PC-9 (cell line): ENCODE data around the gene EPB41L2. TPM values are rescaled to one million over a fixed set of nuclear protein-coding genes. Genes with fewer than 3 reads are reported as not detected.

Experiments used
- BruUV-seq: library from RNA; stranded (reverse); fragments of 400-500 nt; replicated peaks from 2 replicates; lab custom pipeline; 2021; lab: Mats Ljungman, UMichigan
- CTCF ChIA-PET: fragments of 300-600 bp; sonication (Branson Sonifier 250); formaldehyde crosslinking; loops from one replicate; lab custom pipeline; 2022; ENCODE audit warnings: antibody characterized with exemption; lab: Charles Lee
- POLR2A ChIA-PET: fragments of 300-600 bp; sonication (Branson Sonifier 250); formaldehyde crosslinking; loops from one replicate; lab custom pipeline; 2022; ENCODE audit warnings: antibody characterized with exemption; ENCODE audit not compliant: unreplicated experiment; lab: Charles Lee
- DNase-seq, 2 experiments: peaks; one replicate each; pipeline versions ENCODE4 v3.0.0 to v3.0.0-alpha.2; 2015 to 2022; ENCODE audit warnings: mixed read lengths in 1 of 2
- H2AFZ ChIP-seq: fragments of 200-600 bp; sonication (generic); 2 replicates; pipeline ENCODE4 v1.8.1; 2017; ENCODE audit warnings: antibody characterized with exemption
- H3F3A ChIP-seq: fragments of 200-600 bp; sonication (generic); 2 replicates; pipeline ENCODE4 v1.8.1; 2017; ENCODE audit warnings: antibody characterized with exemption, mild to moderate bottlenecking, low read depth; ENCODE audit not compliant: insufficient read depth
- H3K27ac ChIP-seq: fragments of 200-600 bp; sonication (generic); 2 replicates; pipeline ENCODE4 v1.6.1; 2016; ENCODE audit warnings: mixed run types
- H3K27me3 ChIP-seq: fragments of 200-600 bp; sonication (generic); 2 replicates; pipeline ENCODE4 v1.6.1; 2016; ENCODE audit warnings: low read depth, mixed run types; ENCODE audit not compliant: insufficient read depth
- H3K36me3 ChIP-seq: fragments of 200-600 bp; sonication (generic); 2 replicates; pipeline ENCODE4 v1.6.1; 2016; ENCODE audit warnings: low read depth, mixed run types
- H3K4me1 ChIP-seq: fragments of 200-600 bp; sonication (generic); replicated peaks from 2 replicates; pipeline ENCODE4 v1.6.1; 2016; ENCODE audit warnings: mixed run types; ENCODE audit not compliant: insufficient read depth
- H3K4me2 ChIP-seq: fragments of 200-600 bp; sonication (generic); 2 replicates; pipeline ENCODE4 v1.6.1; 2017; ENCODE audit warnings: mixed run types
- H3K4me3 ChIP-seq: fragments of 200-600 bp; sonication (generic); 2 replicates; pipeline ENCODE4 v1.6.1; 2016; ENCODE audit warnings: mixed run types
- H3K79me2 ChIP-seq: fragments of 200-600 bp; sonication (generic); 2 replicates; pipeline ENCODE4 v1.6.1; 2017; ENCODE audit warnings: low read depth, mixed run types
- H3K9me2 ChIP-seq: fragments of 200-600 bp; sonication (generic); 2 replicates; pipeline ENCODE4 v1.8.1; 2017; ENCODE audit warnings: mild to moderate bottlenecking; ENCODE audit not compliant: insufficient read depth
- H3K9me3 ChIP-seq: fragments of 200-600 bp; sonication (generic); 2 replicates; pipeline ENCODE4 v1.8.1; 2016; ENCODE audit warnings: low read depth; ENCODE audit not compliant: insufficient read depth
- H4K20me1 ChIP-seq: fragments of 200-600 bp; sonication (generic); 2 replicates; pipeline ENCODE4 v1.8.1; 2017; ENCODE audit not compliant: insufficient read depth
- CTCF ChIP-seq: fragments of 200-600 bp; sonication (generic); conservative IDR thresholded peaks from 2 replicates; pipeline ENCODE4 v1.6.1; 2017; ENCODE audit warnings: mixed run types, antibody characterized with exemption, mild to moderate bottlenecking, moderate library complexity
- EZH2 ChIP-seq: fragments of 200-600 bp; sonication (generic); IDR thresholded peaks from 2 replicates; pipeline ENCODE4 v1.8.0; 2017; ENCODE audit warnings: antibody characterized with exemption, low read depth
- intact Hi-C: fragments of 100-400 bp; cut with micrococcal nuclease; formaldehyde crosslinking; loops from one replicate; pipeline ENCODE4 v1.10.0; 2022; ENCODE audit not compliant: unreplicated experiment
- total RNA-seq: library from RNA; stranded (reverse); gene quantifications from 2 replicates; pipeline ENCODE4 v1.2.3, GENCODE V29; 2021

EPB41L2 gene
- total RNA-seq, 1 experiment from 2014 or later = 67.4 TPM

GRCh38 chr6:130859161-130859867, 203.7 kb downstream of the EPB41L2 start:
- no peaks in the 10 kb centered on the region for H4K20me1 ChIP-seq
- intact Hi-C loops = no loop called here
- POLR2A ChIA-PET = no interaction called here
- no peak overlapping the region for H3K4me2 ChIP-seq
- no peak for TF ChIP-seq CTCF
- no peak for TF ChIP-seq EZH2
- no peaks in the 10 kb centered on the region for H3K9me2 ChIP-seq
- H3K27ac ChIP-seq = no peak overlapping the region
- H3K4me3 ChIP-seq = no peak overlapping the region
- no peaks in the 10 kb centered on the region for H3F3A ChIP-seq
- H3K4me1 ChIP-seq = no peaks in the 10 kb centered on the region
- no peaks in the 10 kb centered on the region for H3K9me3 ChIP-seq
- CTCF ChIA-PET = no interaction called here
- H2AFZ ChIP-seq = no peak overlapping the region
- H3K36me3 ChIP-seq = no peaks in the 10 kb centered on the region
- no TSS peak for BruUV-seq
- no peaks in the 10 kb centered on the region for H3K79me2 ChIP-seq
- no peak for DNase-seq
- no peaks in the 10 kb centered on the region for H3K27me3 ChIP-seq

- Histone ChIP-seq H3K27me3 (no peaks in the 10 kb centered on the region), H3K4me3 (no peak overlapping the region), H3K4me2 (no peak overlapping the region), H3K36me3 (no peaks in the 10 kb centered on the region), H4K20me1 (no peaks in the 10 kb centered on the region), H3K9me3 (no peaks in the 10 kb centered on the region), H3K4me1 (no peaks in the 10 kb centered on the region), H2AFZ (no peak overlapping the region), H3K27ac (no peak overlapping the region), H3F3A (no peaks in the 10 kb centered on the region), H3K79me2 (no peaks in the 10 kb centered on the region), H3K9me2 (no peaks in the 10 kb centered on the region)
- TF ChIP-seq EZH2 = no peak
- no peak for TF ChIP-seq CTCF
- DNase-seq = no peak
- no TSS peak for BruUV-seq
- POLR2A ChIA-PET = no interaction called here
- CTCF ChIA-PET = no interaction called here
- intact Hi-C loops = no loop called here
Observed at GRCh38 chr6:130858498-130859160, 204.4 kb downstream of the EPB41L2 start.

GRCh38 chr6:130858054-130858453, 205.0 kb downstream of the EPB41L2 start:
- H3K4me1 ChIP-seq = no peaks in the 10 kb centered on the region
- ChIA-PET POLR2A (no interaction called here), CTCF (no interaction called here)
- no peak overlapping the region for H3K4me2 ChIP-seq
- intact Hi-C loops = no loop called here
- no peaks in the 10 kb centered on the region for H4K20me1 ChIP-seq
- no peak overlapping the region for H3K27ac ChIP-seq
- no peaks in the 10 kb centered on the region for H3F3A ChIP-seq
- no peaks in the 10 kb centered on the region for H3K36me3 ChIP-seq
- H3K79me2 ChIP-seq = no peaks in the 10 kb centered on the region
- no peak overlapping the region for H3K4me3 ChIP-seq
- no peaks in the 10 kb centered on the region for H3K9me3 ChIP-seq
- no peak overlapping the region for H2AFZ ChIP-seq
- TF ChIP-seq EZH2 (no peak), CTCF (no peak)
- no peaks in the 10 kb centered on the region for H3K27me3 ChIP-seq
- DNase-seq = no peak
- no TSS peak for BruUV-seq
- H3K9me2 ChIP-seq = no peaks in the 10 kb centered on the region
